Measurements from ENCODE around the gene MGAT4B.
A peak's percentile ranks its signal among the peaks of the same experiment; 100 is the strongest.

The MGAT4B gene

GRCh38 chr5:179805070-179805528, 1.6 kb downstream of the MGAT4B start:
- Mint-ChIP-seq H3K9me3 (no peaks in the 10 kb centered on the region), H3K36me3 (ENCODE audit: low read depth) (peaks cover 3% of the 10 kb centered on the region), H3K4me1 (ENCODE audit: low read depth) (peaks cover 26% of the 10 kb centered on the region), H3K27ac (peak overlapping the region; percentile 84), H3K27me3 (ENCODE audit: low read depth) (no peaks in the 10 kb centered on the region), H3K4me3 (peak overlapping the region; percentile 85)

GRCh38 chr5:179804555-179804947, 2.1 kb downstream of the MGAT4B start:
- no peak overlapping the region for H3K27ac Mint-ChIP-seq
- peak overlapping the region; percentile 85 for H3K4me3 Mint-ChIP-seq
- peaks cover 7% of the 10 kb centered on the region for H3K36me3 Mint-ChIP-seq (ENCODE audit: low read depth)
- peaks cover 26% of the 10 kb centered on the region for H3K4me1 Mint-ChIP-seq (ENCODE audit: low read depth)
- H3K27me3 Mint-ChIP-seq (ENCODE audit: low read depth), result no peaks in the 10 kb centered on the region
- H3K9me3 Mint-ChIP-seq, result no peaks in the 10 kb centered on the region

GRCh38 chr5:179803651-179804554, 2.8 kb downstream of the MGAT4B start:
- H3K9me3 Mint-ChIP-seq, result no peaks in the 10 kb centered on the region
- H3K4me1 Mint-ChIP-seq (ENCODE audit: low read depth), result peaks cover 27% of the 10 kb centered on the region
- peaks cover 11% of the 10 kb centered on the region for H3K36me3 Mint-ChIP-seq (ENCODE audit: low read depth)
- peak overlapping the region; percentile 85 for H3K4me3 Mint-ChIP-seq
- H3K27me3 Mint-ChIP-seq (ENCODE audit: low read depth), result no peaks in the 10 kb centered on the region
- peak overlapping the region; percentile 64 for H3K27ac Mint-ChIP-seq

GRCh38 chr5:179802950-179803562, 3.6 kb downstream of the MGAT4B start:
- Mint-ChIP-seq H3K27ac (no peak overlapping the region), H3K36me3 (ENCODE audit: low read depth) (peaks cover 11% of the 10 kb centered on the region), H3K4me3 (no peak overlapping the region), H3K4me1 (ENCODE audit: low read depth) (peaks cover 27% of the 10 kb centered on the region), H3K9me3 (no peaks in the 10 kb centered on the region), H3K27me3 (ENCODE audit: low read depth) (no peaks in the 10 kb centered on the region)

GRCh38 chr5:179802207-179802883, 4.3 kb downstream of the MGAT4B start:
- no peak overlapping the region for H3K27ac Mint-ChIP-seq

GRCh38 chr5:179801304-179802206, 5.1 kb downstream of the MGAT4B start:
- peaks cover 17% of the 10 kb centered on the region for H3K36me3 Mint-ChIP-seq (ENCODE audit: low read depth)
- peaks cover 30% of the 10 kb centered on the region for H3K4me1 Mint-ChIP-seq (ENCODE audit: low read depth)
- H3K9me3 Mint-ChIP-seq, result no peaks in the 10 kb centered on the region
- H3K4me3 Mint-ChIP-seq, result peak overlapping the region; percentile 9
- peak overlapping the region; percentile 32 for H3K27ac Mint-ChIP-seq
- no peaks in the 10 kb centered on the region for H3K27me3 Mint-ChIP-seq (ENCODE audit: low read depth)

More at GRCh38 chr5:179802207-179802883, 4.3 kb downstream of the MGAT4B start:
- Mint-ChIP-seq H3K4me1 (ENCODE audit: low read depth) (peaks cover 26% of the 10 kb centered on the region), H3K9me3 (no peaks in the 10 kb centered on the region), H3K36me3 (ENCODE audit: low read depth) (peaks cover 12% of the 10 kb centered on the region), H3K27me3 (ENCODE audit: low read depth) (no peaks in the 10 kb centered on the region), H3K4me3 (no peak overlapping the region)

GRCh38 chr5:179800696-179801201, 5.9 kb downstream of the MGAT4B start:
- Mint-ChIP-seq H3K9me3 (no peaks in the 10 kb centered on the region), H3K4me1 (ENCODE audit: low read depth) (peaks cover 30% of the 10 kb centered on the region), H3K4me3 (no peak overlapping the region), H3K27ac (no peak overlapping the region), H3K36me3 (ENCODE audit: low read depth) (peaks cover 17% of the 10 kb centered on the region), H3K27me3 (ENCODE audit: low read depth) (no peaks in the 10 kb centered on the region)

GRCh38 chr5:179800071-179800695, 6.5 kb downstream of the MGAT4B start:
- H3K36me3 Mint-ChIP-seq (ENCODE audit: low read depth), result peaks cover 17% of the 10 kb centered on the region
- H3K4me3 Mint-ChIP-seq, result no peak overlapping the region
- H3K9me3 Mint-ChIP-seq, result no peaks in the 10 kb centered on the region
- H3K27ac Mint-ChIP-seq, result no peak overlapping the region
- no peaks in the 10 kb centered on the region for H3K27me3 Mint-ChIP-seq (ENCODE audit: low read depth)
- peaks cover 27% of the 10 kb centered on the region for H3K4me1 Mint-ChIP-seq (ENCODE audit: low read depth)

- H3K27me3 Mint-ChIP-seq (ENCODE audit: low read depth), result no peaks in the 10 kb centered on the region
- H3K4me1 Mint-ChIP-seq (ENCODE audit: low read depth), result peaks cover 23% of the 10 kb centered on the region
- no peak overlapping the region for H3K27ac Mint-ChIP-seq
- peaks cover 17% of the 10 kb centered on the region for H3K36me3 Mint-ChIP-seq (ENCODE audit: low read depth)
- H3K4me3 Mint-ChIP-seq, result no peak overlapping the region
- no peaks in the 10 kb centered on the region for H3K9me3 Mint-ChIP-seq
These were observed 7.1 kb downstream of the MGAT4B start for GRCh38 chr5:179799644-179799973.

GRCh38 chr5:179798771-179799643, 7.7 kb downstream of the MGAT4B start:
- H3K4me3 Mint-ChIP-seq, result no peak overlapping the region
- no peaks in the 10 kb centered on the region for H3K9me3 Mint-ChIP-seq
- no peak overlapping the region for H3K27ac Mint-ChIP-seq
- peaks cover 17% of the 10 kb centered on the region for H3K36me3 Mint-ChIP-seq (ENCODE audit: low read depth)
- H3K27me3 Mint-ChIP-seq (ENCODE audit: low read depth), result no peaks in the 10 kb centered on the region
- peaks cover 21% of the 10 kb centered on the region for H3K4me1 Mint-ChIP-seq (ENCODE audit: low read depth)

GRCh38 chr5:179798144-179798770, 8.4 kb downstream of the MGAT4B start:
- no peak overlapping the region for H3K27ac Mint-ChIP-seq
- H3K4me1 Mint-ChIP-seq (ENCODE audit: low read depth), result peaks cover 20% of the 10 kb centered on the region
- no peak overlapping the region for H3K4me3 Mint-ChIP-seq
- H3K36me3 Mint-ChIP-seq (ENCODE audit: low read depth), result peaks cover 17% of the 10 kb centered on the region
- no peaks in the 10 kb centered on the region for H3K27me3 Mint-ChIP-seq (ENCODE audit: low read depth)
- H3K9me3 Mint-ChIP-seq, result no peaks in the 10 kb centered on the region

GRCh38 chr5:179797741-179798140, 8.9 kb downstream of the MGAT4B start:
- Mint-ChIP-seq H3K27me3 (ENCODE audit: low read depth) (no peaks in the 10 kb centered on the region), H3K27ac (no peak overlapping the region), H3K4me1 (ENCODE audit: low read depth) (peaks cover 19% of the 10 kb centered on the region), H3K4me3 (no peak overlapping the region), H3K9me3 (no peaks in the 10 kb centered on the region), H3K36me3 (ENCODE audit: low read depth) (peaks cover 17% of the 10 kb centered on the region)

All from T-helper 1 cell treated with Interleukin-12 subunit alpha and Interleukin-12 subunit beta and Interleukin-4 antibody, amounts not matched to agents 30 μg/mL and 1 μg/mL, for 36 hours (primary cell).